Activated CD8-positive, alpha-beta memory T cell treated with anti-CD3 and anti-CD28 coated beads, Interleukin-2, amount 10 ng/mL, durations not matched to agents 7 days and 5 days (primary cell): Measurements from ENCODE around the gene FGB. TPM values are rescaled to one million over a fixed set of nuclear protein-coding genes. Genes with fewer than 3 reads are reported as not detected.
"Not testable (repeated sequence)": the region's sequence is repeated elsewhere in the genome, so short reads cannot be mapped to it uniquely, and the experiment has no call there.

Experiments
- ATAC-seq: fragments of 150-1000 bp; cut with Tn5 transposase; one replicate; pipeline ENCODE4 v1.10.0; 2021; ENCODE audit warnings: moderate library complexity
- CTCF ChIA-PET: fragments of 350-600 bp; sonication (Branson Sonifier 250); formaldehyde crosslinking; loops from one replicate; lab custom pipeline; 2021; ENCODE audit warnings: antibody characterized with exemption; lab: Charles Lee
- DNase-seq: peaks from one replicate; pipeline ENCODE4 v3.0.0-alpha.2; 2020
- H3K27ac Mint-ChIP-seq: one replicate; pipeline ENCODE4 v1.8.0; 2021; ENCODE audit warnings: mild to moderate bottlenecking, mixed read lengths
- H3K27me3 Mint-ChIP-seq: one replicate; pipeline ENCODE4 v1.8.0; 2021; ENCODE audit warnings: mixed read lengths
- H3K36me3 Mint-ChIP-seq: one replicate; pipeline ENCODE4 v1.8.0; 2021; ENCODE audit warnings: mild to moderate bottlenecking, mixed read lengths
- H3K4me1 Mint-ChIP-seq: one replicate; pipeline ENCODE4 v1.8.0; 2021; ENCODE audit warnings: mixed read lengths
- H3K4me3 Mint-ChIP-seq: one replicate; pipeline ENCODE4 v1.8.0; 2021; ENCODE audit warnings: mild to moderate bottlenecking, moderate library complexity, mixed read lengths
- H3K9me3 Mint-ChIP-seq: one replicate; pipeline ENCODE4 v1.8.0; 2022; ENCODE audit warnings: low read depth, mixed read lengths
- total RNA-seq, 2 experiments: library from RNA; stranded (reverse); gene quantifications; one replicate each; pipeline ENCODE4 v1.2.3, GENCODE V29; 2021

FGB gene
- total RNA-seq, 2 experiments from 2014 or later, result not detected

- CTCF ChIA-PET, result no interaction called here
- ATAC-seq (no peak), DNase-seq (no peak)
- Mint-ChIP-seq H3K27me3 (peaks cover 14% of the 10 kb centered on the region), H3K27ac (no peak within 1 kb of the TSS), H3K9me3 (no peaks in the 10 kb centered on the region), H3K4me3 (no peak within 1 kb of the TSS), H3K4me1 (no peaks in the 10 kb centered on the region), H3K36me3 (no peaks in the 10 kb centered on the region)
Observed at GRCh38 chr4:154590329-154591006, 27.7 kb downstream of the FGB start, which contains the start of gene FGA. TSS of gene FGA (minus strand) at chr4:154590742. CDS start at chr4:154590687, 55 bp downstream.

GRCh38 chr4:154591890-154592289 is 29.1 kb downstream of the FGB start:
- no peaks in the 10 kb centered on the region for H3K4me1 Mint-ChIP-seq
- H3K9me3 Mint-ChIP-seq, result no peaks in the 10 kb centered on the region
- H3K27ac Mint-ChIP-seq, result no peak overlapping the region
- no peaks in the 10 kb centered on the region for H3K36me3 Mint-ChIP-seq
- CTCF ChIA-PET, result no interaction called here
- no peak for DNase-seq
- H3K4me3 Mint-ChIP-seq, result no peak overlapping the region
- peaks cover 14% of the 10 kb centered on the region for H3K27me3 Mint-ChIP-seq
- ATAC-seq, result no peak

DNA sequence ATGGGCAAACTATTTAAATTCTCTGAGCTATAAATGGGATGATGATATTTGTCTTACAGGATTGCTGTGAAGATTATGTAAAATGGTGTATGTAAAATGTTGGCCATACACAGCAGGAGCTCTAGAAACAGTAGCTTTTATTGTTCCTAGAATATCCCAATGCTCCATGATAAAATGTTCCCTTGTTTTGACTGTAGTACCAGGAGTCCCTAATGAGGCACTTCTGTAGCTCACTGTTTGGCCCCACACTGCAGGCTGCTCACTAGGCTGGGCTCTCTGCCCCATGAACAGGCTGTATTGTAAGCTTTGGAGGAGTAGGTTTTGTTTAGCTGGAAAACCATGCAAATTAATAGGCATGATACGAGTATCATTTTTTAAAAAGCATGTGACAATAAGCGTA is 31.1 kb downstream of the FGB start:
- Mint-ChIP-seq H3K9me3 (no peaks in the 10 kb centered on the region), H3K4me3 (no peak overlapping the region), H3K4me1 (no peaks in the 10 kb centered on the region), H3K36me3 (no peaks in the 10 kb centered on the region), H3K27me3 (peaks cover 15% of the 10 kb centered on the region), H3K27ac (no peak overlapping the region)
- DNase-seq (no peak), ATAC-seq (no peak)
- CTCF ChIA-PET, result no interaction called here

GRCh38 chr4:154594343-154594742 is 31.5 kb downstream of the FGB start:
- ATAC-seq, H3K4me1 Mint-ChIP-seq, H3K27ac Mint-ChIP-seq, H3K9me3 Mint-ChIP-seq, H3K36me3 Mint-ChIP-seq, DNase-seq, H3K4me3 Mint-ChIP-seq: not testable (repeated sequence)
- peaks cover 15% of the 10 kb centered on the region for H3K27me3 Mint-ChIP-seq
- CTCF ChIA-PET, result interaction anchor here (1.0 kb wide), 1 partner anchor 24 kb away, joined by 3 read pairs; no protein-coding TSS in a partner anchor

DNA sequence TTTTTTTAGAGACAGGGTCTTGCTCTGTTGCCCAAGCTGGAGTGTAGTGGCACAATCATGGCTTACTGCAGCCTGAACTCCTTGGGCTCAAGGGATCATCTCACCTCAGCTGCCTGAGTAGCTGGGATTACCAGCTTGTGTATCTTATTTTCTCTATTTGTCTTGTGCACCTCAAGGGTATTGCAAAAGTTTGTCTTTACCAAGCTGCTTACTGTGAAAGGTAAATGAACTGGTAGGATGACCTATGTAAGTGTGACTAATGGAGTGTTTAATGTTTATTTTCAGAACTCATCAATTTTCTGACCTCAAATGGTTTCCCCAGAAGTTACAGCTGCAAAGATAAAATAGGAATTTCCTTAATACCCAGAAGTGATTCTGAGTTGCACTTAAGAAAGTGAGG is 33.0 kb downstream of the FGB start:
- CTCF ChIA-PET, result interaction anchor here (0.8 to 1.0 kb wide), 2 partner anchors 22 to 37 kb away, joined by 3 to 4 read pairs; no protein-coding TSS in a partner anchor
- ATAC-seq, result no peak
- no peak overlapping the region for H3K27ac Mint-ChIP-seq

DNA sequence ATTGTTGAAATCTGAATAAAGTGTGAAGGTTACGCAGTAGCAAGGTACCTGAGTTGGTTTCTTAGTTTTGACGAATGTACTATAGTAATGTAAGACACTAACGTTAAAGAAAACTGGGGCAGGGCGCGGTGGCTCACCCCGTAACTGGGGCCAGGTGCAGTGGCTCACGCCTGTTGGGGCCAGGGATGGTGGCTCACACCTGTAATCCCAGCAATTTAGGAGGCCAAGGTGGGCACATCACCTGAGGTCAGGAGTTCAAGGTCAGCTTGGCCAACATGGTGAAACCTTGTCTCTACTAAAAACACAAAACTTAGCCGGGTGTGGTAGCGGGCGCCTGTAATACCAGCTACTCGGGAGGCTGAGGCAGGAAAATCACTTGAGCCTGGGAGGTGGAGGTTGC is 34.5 kb downstream of the FGB start:
- H3K9me3 Mint-ChIP-seq, ATAC-seq, DNase-seq, H3K4me3 Mint-ChIP-seq, CTCF ChIA-PET, H3K27ac Mint-ChIP-seq, H3K36me3 Mint-ChIP-seq, H3K4me1 Mint-ChIP-seq: not testable (repeated sequence)
- peaks cover 15% of the 10 kb centered on the region for H3K27me3 Mint-ChIP-seq

More for the DNA sequence above, 33.0 kb downstream of the FGB start:
- H3K9me3 Mint-ChIP-seq, result no peaks in the 10 kb centered on the region
- H3K27me3 Mint-ChIP-seq, result peaks cover 15% of the 10 kb centered on the region
- no peak for DNase-seq
- H3K4me3 Mint-ChIP-seq, result no peak overlapping the region
- no peaks in the 10 kb centered on the region for H3K4me1 Mint-ChIP-seq
- no peaks in the 10 kb centered on the region for H3K36me3 Mint-ChIP-seq

- CTCF ChIA-PET, result interaction anchor here (0.8 kb wide), 1 partner anchor 14 kb away, joined by 3 read pairs; the partner anchor contains the start of gene FGG
- ATAC-seq (no peak), DNase-seq (no peak)
- H3K9me3 Mint-ChIP-seq, result no peaks in the 10 kb centered on the region
- H3K4me1 Mint-ChIP-seq, result no peaks in the 10 kb centered on the region
- H3K27ac Mint-ChIP-seq, result no peak overlapping the region
- H3K4me3 Mint-ChIP-seq, result no peak overlapping the region
- H3K36me3 Mint-ChIP-seq, result no peaks in the 10 kb centered on the region
- H3K27me3 Mint-ChIP-seq, result peaks cover 12% of the 10 kb centered on the region
Observed at GRCh38 chr4:154597798-154598774, 35.3 kb downstream of the FGB start.

- CTCF ChIA-PET, result interaction anchor here (1.2 kb wide), 1 partner anchor 43 kb away, joined by 3 read pairs; no protein-coding TSS in a partner anchor
- Mint-ChIP-seq H3K27ac (no peak overlapping the region), H3K9me3 (no peaks in the 10 kb centered on the region), H3K4me3 (no peak overlapping the region), H3K27me3 (peaks cover 22% of the 10 kb centered on the region), H3K36me3 (no peaks in the 10 kb centered on the region), H3K4me1 (no peaks in the 10 kb centered on the region)
- DNase-seq (no peak), ATAC-seq (no peak)
Observed at GRCh38 chr4:154602404-154603020, 39.7 kb downstream of the FGB start.

- no peak for ATAC-seq
- H3K4me3 Mint-ChIP-seq, result no peak overlapping the region
- no peaks in the 10 kb centered on the region for H3K36me3 Mint-ChIP-seq
- CTCF ChIA-PET, result no interaction called here
- H3K9me3 Mint-ChIP-seq, result no peaks in the 10 kb centered on the region
- H3K27me3 Mint-ChIP-seq, result peaks cover 23% of the 10 kb centered on the region
- no peak overlapping the region for H3K27ac Mint-ChIP-seq
- no peaks in the 10 kb centered on the region for H3K4me1 Mint-ChIP-seq
- DNase-seq, result no peak
Observed at GRCh38 chr4:154603033-154603943, 40.5 kb downstream of the FGB start.

- H3K27ac Mint-ChIP-seq, result no peak overlapping the region
- H3K4me1 Mint-ChIP-seq, result no peaks in the 10 kb centered on the region
- H3K36me3 Mint-ChIP-seq, result no peaks in the 10 kb centered on the region
- no peaks in the 10 kb centered on the region for H3K9me3 Mint-ChIP-seq
- no peak overlapping the region for H3K4me3 Mint-ChIP-seq
- CTCF ChIA-PET, result interaction anchor here (0.7 kb wide), 1 partner anchor 54 kb away, joined by 4 read pairs; the partner anchor contains the start of gene PLRG1
- DNase-seq (no peak), ATAC-seq (no peak)
- peaks cover 33% of the 10 kb centered on the region for H3K27me3 Mint-ChIP-seq
Observed at GRCh38 chr4:154604696-154605200, 41.9 kb downstream of the FGB start.

GRCh38 chr4:154606728-154607723 is 44.2 kb downstream of the FGB start:
- Mint-ChIP-seq H3K4me3 (no peak overlapping the region), H3K27ac (no peak overlapping the region), H3K36me3 (no peaks in the 10 kb centered on the region), H3K27me3 (peaks cover 40% of the 10 kb centered on the region), H3K4me1 (no peaks in the 10 kb centered on the region), H3K9me3 (no peaks in the 10 kb centered on the region)
- ATAC-seq, result no peak
- CTCF ChIA-PET, result interaction anchor here (1.7 kb wide), 1 partner anchor 12 kb away, joined by 7 read pairs; no protein-coding TSS in a partner anchor
- DNase-seq, result no peak
